ENCODE data around the gene AQR.
"Not testable (repeated sequence)": the region's sequence is repeated elsewhere in the genome, so short reads cannot be mapped to it uniquely, and the experiment has no call there.

AQR gene

DNA sequence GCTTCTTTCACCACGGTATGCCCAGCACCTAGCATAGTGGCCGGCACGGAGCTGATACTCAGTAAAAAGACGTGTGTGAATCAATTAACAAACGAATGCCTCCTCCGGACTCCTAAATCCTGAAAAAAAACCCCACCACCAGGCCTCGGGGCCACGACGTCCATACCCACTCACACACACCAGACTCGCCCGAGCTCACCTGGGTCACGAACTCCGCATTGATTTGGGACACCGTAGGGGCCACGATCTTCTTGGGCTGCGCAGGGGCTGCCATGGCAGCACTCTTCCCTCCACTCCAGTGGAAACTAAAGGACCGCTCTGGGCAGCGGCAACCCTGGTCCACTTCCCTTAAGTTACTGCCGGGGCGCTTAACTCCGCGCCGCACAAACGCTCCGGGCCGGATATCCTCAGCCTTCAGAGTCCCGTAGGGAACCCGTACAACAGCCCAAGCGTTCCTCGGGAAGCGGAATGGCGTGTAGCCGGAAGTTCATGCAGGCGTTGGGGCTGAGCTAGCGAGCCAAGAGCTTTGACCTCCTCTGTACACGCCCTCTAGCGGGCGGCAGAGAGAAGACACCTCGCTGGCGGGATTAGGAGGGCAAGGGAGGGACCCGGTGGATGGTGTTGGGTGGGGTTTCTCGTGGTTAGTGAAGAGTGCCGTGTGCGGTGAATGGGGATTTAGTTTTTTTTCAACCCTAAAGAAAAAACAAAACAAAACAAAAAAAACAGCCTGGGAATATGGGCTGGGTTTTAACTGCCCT, at the start of gene AQR:
Gene AQR (minus strand): TSS at position 403 of the 758 bp plus-strand sequence. CDS start 129 bp downstream, at position 274.
- DNase-seq (ENCODE audit: low read depth in 2 of 2): peak; percentile 75 to 84

DNA sequence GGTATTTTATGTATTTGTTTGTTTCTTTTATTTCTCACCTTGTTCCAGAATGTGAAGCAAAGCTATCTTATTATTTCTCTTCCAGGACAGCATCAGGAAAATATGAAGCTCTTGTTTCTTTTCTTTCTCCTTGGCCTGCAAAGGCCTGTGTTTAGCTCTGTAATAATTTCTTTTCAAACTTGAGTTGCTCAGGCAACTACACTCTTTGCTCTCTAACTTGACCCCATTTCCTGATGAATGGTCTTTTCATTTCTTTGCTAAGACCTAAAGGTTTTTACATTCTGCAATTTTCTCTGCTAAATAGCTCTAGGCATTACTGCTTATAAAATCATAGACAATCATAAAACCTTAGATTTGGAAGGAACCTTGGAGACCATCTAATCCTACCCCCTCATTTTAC, 44.7 kb upstream of the AQR start:
- DNase-seq (ENCODE audit: low read depth in 2 of 2): no peak

- DNase-seq (ENCODE audit: low read depth in 2 of 2): no peak
Measured at GRCh38 chr15:35013370-35013769, 43.8 kb upstream of the AQR start.

DNA sequence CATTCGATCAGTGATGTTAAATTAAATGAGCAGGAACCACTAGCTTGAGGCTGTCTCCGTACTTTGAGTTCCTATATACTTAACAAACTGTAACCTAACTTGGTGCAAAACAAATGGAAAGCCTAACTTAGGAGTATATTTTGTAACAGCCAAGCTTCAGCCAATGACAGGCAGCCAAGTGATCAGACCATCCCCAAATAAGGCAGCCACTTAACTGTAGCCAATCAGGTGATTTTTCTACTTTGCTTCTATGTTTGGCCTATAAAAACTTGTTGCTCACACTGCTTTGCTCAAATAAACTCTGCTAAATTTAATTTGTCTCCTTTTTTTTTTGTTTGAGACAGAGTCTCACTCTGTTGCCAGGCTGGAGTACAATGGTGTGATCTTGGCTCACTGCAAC, 37.9 kb upstream of the AQR start:
- DNase-seq (ENCODE audit: low read depth in 2 of 2): no peak

DNA sequence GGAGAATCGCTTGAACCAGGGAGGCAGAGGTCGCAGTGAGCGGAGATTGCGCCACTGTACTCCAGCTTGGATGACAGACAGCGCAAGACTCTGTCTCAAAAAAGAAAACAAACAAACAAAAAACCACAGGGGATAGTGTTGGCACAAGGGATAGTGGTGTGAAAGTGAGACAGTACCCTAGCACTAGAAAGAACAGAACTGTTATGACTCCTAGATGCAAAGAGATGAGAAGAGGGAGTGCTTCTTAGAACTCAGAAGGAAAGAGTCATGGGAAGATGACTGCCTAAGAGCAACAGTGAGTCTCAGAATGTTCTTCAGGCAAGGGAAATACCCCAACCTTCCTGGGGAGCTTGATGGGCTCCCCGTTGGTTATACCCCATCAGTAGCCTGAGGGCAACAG, 36.4 kb upstream of the AQR start:
- no peak for DNase-seq (ENCODE audit: low read depth in 2 of 2)

DNA sequence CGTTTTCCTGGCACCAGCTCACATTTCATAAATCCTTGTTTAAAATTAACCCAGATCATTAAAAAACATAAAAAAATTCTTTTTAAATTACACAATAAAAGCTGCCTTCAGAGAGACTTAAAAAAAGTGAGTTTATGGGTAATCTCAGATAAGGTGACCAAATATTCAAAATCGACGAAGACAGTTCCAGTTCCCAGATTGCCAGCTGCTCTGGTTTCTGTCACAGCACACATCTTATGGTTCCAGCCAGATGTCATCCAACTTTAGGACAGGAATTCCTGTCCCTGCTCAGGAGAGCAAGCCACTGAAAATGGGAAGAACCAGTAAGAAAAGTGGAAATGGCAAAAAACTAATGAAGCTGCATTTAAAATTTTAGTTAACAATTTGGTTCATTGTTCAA, 34.4 kb upstream of the AQR start:
- DNase-seq (ENCODE audit: low read depth in 2 of 2): no peak

DNA sequence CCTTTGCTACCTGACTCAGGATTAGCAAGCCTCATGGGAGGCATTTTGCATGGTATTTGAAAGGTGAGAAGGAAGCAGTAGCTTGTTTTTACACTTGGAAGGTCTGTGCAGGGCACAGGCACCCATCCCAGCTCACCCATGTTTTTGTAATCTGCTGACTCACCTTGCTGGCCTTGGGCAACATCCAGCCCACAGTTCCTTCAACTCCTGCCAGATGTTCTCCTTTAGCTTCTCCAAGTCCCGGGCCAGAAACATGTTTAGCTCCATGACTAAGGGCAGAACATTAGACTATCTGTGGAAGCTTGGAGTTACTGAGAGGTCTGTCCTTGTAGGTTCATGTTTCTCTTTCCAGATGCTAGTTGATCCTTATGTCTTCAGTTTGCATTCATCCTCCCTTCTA, 31.0 kb upstream of the AQR start:
- DNase-seq (ENCODE audit: low read depth in 2 of 2): no peak

- no peak for DNase-seq (ENCODE audit: low read depth in 2 of 2)
Measured at GRCh38 chr15:34999906-35000305, 30.4 kb upstream of the AQR start.

DNA sequence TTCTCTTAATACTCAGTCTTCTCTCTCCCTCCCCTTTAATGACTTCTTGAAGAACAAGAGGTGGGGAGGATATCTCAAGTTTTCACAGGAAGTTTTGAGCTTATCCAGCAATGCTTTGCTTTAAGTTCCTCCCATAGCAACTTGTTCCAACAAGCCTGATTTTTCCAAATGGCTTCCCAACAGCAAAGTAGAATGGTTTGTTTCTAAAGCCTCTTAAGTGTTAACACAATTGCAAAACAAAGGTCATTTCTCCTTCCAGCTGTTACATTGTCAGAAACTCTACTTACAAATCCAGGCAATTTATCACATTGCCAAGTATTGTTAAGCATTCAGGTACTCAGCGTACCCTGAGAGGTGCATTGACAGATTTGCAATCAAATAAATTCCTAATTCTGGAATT, 25.4 kb upstream of the AQR start:
- DNase-seq (ENCODE audit: low read depth in 2 of 2): no peak

GRCh38 chr15:34993877-34994276, 24.3 kb upstream of the AQR start:
- no peak for DNase-seq (ENCODE audit: low read depth in 2 of 2)

- DNase-seq (ENCODE audit: low read depth in 2 of 2): no peak
Measured at GRCh38 chr15:34993412-34993811, 23.9 kb upstream of the AQR start.

GRCh38 chr15:34988027-34988902, 18.7 kb upstream of the AQR start, which contains the start of gene ZNF770:
Gene ZNF770, minus strand, starts transcription at chr15:34988287. Its CDS starts 4,853 bp downstream, at chr15:34983434.
- peak; percentile 70 to 72 for DNase-seq (ENCODE audit: low read depth in 2 of 2)

- no peak for DNase-seq (ENCODE audit: low read depth in 2 of 2)
Measured at GRCh38 chr15:34987609-34988026, 18.1 kb upstream of the AQR start.

DNA sequence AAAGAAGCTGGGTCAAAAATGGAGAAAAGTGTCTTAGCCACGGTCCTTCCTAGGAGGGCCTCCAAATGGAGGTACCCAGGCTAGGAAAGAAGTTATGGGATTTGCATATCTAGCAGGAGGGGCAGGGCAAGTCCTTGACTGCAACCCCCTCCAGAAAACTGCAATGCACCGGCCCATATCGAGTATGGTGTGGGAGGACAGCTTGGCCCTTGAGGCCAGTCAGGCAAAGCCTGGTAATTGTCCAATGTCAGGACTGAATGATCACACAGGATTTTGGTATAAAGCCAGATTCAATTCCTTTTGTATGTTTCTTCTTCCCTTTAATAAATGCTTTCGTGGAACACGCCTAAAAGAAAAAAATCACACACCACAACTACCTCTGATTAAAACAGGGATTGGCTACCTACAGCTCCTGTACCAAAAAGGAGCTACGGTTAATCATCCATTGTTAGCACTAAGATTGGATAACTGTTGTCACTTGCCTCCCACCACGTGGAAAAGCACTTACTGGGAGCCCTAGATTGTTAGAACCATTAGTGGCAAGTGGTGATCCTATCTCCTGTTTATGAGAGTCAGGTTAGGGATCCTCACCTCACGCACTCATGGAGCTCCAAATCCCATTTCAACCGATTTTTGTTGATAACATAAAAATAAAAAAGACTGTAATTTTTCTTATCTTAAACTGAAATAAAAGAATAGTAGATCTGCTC, 17.4 kb upstream of the AQR start:
- no peak for DNase-seq (ENCODE audit: low read depth in 2 of 2)

DNA sequence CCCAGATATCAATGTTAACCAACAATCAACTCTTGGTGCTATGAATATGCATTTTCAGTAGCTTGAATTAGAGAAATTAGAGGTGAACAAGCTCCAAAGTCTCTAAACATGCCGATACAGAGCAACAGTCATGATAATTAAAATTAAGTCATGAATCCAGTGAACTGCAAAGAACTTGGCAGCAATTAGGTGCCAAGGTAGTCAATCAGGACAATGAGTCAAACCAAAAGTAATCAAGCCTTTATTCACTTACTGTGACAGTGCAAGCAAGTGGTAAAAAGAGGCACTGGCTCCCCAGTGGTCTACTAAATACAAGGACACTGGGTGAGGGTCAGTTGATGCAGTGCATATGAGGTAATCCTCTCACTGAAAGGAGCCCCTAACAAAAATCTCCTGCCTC, 16.8 kb upstream of the AQR start:
- DNase-seq (ENCODE audit: low read depth in 2 of 2): no peak

DNA sequence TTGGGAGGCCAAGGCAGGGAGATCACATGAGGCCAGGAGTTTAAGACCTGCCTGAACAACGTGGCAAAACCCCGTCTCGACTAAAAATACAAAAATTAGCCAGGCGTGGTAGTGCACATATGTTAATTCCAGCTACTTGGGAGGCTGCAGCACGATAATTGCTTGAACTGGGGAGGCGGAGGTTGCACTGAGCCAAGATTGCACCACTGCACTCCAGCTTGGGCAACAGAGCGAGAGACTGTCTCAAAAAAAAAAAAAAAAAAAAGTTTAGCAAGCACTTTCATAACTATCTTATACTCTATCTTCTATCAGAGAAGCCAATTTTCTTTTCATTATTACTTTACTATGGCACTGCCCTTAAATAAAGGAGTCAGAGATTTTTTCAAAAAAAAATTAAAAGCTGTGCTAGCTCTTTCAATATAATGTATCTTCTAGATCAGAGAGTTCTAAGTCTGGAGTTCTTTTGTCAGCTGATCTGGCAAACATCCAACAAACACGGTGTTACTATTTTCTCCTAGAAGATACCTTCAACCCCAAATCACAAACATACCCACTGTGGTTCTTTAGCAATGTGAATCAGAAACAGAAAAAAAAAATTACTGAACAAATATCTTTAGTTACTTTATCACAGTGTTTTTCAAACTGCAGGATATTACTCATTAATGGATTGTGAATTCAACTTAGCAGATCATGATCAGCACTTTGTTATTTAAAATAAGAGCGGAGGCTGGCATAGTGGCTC, 15.5 kb upstream of the AQR start:
- DNase-seq (ENCODE audit: low read depth in 2 of 2): no peak

GRCh38 chr15:34976743-34977142, 7.2 kb upstream of the AQR start:
- DNase-seq (ENCODE audit: low read depth in 2 of 2): no peak

- DNase-seq (ENCODE audit: low read depth in 2 of 2): no peak
Measured at GRCh38 chr15:34976073-34976472, 6.5 kb upstream of the AQR start.

GRCh38 chr15:34973512-34973911, 4.0 kb upstream of the AQR start:
- no peak for DNase-seq (ENCODE audit: low read depth in 2 of 2)

DNA sequence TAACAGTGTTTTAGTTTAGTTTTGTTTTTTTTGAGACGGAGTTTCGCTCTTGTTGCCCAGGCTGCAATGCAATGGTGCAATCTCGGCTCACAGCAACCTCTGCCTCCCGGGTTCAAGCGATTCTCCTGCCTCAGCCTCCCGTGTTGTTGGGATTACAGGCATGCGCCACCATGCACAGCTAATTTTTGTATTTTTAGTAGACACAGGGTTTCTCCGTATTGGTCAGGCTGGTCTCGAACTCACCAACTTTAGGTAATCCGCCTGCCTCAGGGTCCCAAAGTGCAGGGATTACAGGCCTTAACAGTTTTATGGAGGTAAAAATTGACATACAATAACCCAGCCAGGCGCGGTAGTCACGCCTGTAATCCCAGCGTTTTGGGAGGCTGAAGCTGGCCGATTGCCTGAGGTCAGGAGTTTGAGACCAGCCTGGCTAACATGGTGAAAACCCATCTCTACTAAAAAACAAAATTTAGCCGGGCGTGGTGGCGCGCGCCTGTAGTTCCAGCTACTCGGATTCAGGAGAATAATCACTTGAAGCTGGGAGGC, 629 bp upstream of the AQR start:
- DNase-seq (ENCODE audit: low read depth in 2 of 2): not testable (repeated sequence)

DNA sequence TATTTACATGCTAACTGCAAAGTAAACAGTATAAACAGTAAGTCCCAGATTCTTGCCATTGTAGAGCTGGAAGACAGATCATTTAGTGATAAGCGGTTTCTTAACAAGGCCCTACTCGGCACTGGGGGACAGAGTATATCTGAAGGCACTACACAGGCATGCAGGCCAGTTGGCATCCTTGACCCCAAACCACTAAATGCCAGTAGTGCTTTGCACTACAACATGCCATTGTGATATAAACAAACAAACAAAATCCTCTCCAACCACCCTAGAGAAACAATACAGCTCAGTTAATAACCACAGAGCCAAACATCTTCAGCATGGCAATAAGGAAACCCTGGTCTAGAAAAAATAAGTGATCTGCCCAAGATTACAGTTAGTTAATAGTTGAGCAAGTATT, 5.3 kb downstream of the AQR start:
- DNase-seq (ENCODE audit: low read depth in 2 of 2): no peak
